Adrenal gland (tissue), 5 donors: ENCODE data around the gene ABCC3.

Source experiments
- CTCF ChIP-seq, 6 experiments: fragments of 450-650 bp in 4 of 6; fragments of 200-600 bp in 2 of 6; sonication (generic) in 1 of 6; IDR thresholded peaks; 1 replicate in 5 of 6; 2 replicates in 1 of 6; pipeline versions ENCODE4 v1.5.1 to v1.8.0; 2016 to 2021; ENCODE audit warnings: antibody characterized with exemption in 6 of 6, mild to moderate bottlenecking in 2 of 6, moderate library complexity in 1 of 6
- POLR2A ChIP-seq, 2 donors: fragments of 450-650 bp; IDR thresholded peaks; one replicate each; pipeline ENCODE4 v1.6.1; 2017; ENCODE audit warnings: antibody characterized with exemption in 2 of 2, mild to moderate bottlenecking in 2 of 2, moderate library complexity in 1 of 2
- donor health status: DM: no; HTN: no; CAD: no.

- TF ChIP-seq CTCF (IDR thresholded peaks at IDR 0.05) (no peak), POLR2A (IDR thresholded peaks at IDR 0.05) (no peak)
These were observed 88.1 kb downstream of the ABCC3 start for GRCh38 chr17:50722746-50723145.
